ENCODE results near the gene CRTAC1. TPM values are rescaled to one million over a fixed set of nuclear protein-coding genes. Genes with fewer than 3 reads are reported as not detected.

CRTAC1 gene, protein sequence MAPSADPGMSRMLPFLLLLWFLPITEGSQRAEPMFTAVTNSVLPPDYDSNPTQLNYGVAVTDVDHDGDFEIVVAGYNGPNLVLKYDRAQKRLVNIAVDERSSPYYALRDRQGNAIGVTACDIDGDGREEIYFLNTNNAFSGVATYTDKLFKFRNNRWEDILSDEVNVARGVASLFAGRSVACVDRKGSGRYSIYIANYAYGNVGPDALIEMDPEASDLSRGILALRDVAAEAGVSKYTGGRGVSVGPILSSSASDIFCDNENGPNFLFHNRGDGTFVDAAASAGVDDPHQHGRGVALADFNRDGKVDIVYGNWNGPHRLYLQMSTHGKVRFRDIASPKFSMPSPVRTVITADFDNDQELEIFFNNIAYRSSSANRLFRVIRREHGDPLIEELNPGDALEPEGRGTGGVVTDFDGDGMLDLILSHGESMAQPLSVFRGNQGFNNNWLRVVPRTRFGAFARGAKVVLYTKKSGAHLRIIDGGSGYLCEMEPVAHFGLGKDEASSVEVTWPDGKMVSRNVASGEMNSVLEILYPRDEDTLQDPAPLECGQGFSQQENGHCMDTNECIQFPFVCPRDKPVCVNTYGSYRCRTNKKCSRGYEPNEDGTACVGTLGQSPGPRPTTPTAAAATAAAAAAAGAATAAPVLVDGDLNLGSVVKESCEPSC
- under 1 TPM in 3 of 7 donors, not detected in 4; 0.26 to 0.74 (median 0.35) TPM for total RNA-seq
- polyA plus RNA-seq: under 1 TPM in 2 of 3 donors, not detected in 1; 0.17 to 0.22 TPM
- long read RNA-seq, donor 1: 0 reads
- long read RNA-seq, donor 2: 0 reads

DNA sequence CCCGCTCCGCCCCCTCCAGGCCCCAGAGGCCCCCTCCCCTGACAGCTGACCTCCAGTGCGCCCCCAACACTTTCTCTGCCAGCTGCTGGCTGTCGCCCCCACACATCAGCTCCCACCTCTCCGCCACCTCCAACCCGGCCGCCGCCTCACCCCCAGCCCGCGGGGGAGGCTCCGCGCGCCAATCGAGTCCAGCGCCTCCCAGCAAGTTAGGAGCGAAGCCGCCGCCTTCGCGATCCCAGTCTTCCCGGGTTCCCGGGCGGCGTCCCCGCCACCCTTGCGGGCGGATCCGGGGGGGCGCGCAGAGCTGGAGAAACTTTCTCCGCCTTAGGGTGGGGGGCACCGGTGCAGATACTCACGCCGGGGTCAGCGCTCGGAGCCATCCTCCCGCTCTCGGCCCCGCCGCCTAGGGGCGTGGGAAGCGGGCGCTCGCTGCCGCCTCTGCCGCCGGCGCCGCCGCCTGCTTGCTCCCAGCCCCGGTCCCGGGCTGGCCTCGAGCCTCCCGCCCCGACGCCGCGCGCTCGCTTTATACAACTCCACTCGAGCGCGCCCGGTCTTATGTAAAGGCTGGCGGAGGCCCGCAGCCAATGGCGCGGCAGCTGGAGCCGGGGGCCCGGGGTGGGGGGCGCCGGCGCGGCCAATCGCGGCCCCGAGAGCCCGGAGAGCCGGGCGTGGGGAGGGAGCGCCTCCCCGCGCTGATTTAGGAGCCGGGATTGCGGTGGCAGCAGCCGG is at the start of gene CRTAC1:
CRTAC1 (minus strand) TSS at position 529 of the 729 bp plus-strand sequence; CDS start at position 380, 149 bp downstream.
- H3K9me3 ChIP-seq: no peaks in the 10 kb centered on the region
- peaks cover 7 to 23% (median 16%) of the 10 kb centered on the region in 6 donors for H3K4me1 ChIP-seq
- TF ChIP-seq, protein P1, sequence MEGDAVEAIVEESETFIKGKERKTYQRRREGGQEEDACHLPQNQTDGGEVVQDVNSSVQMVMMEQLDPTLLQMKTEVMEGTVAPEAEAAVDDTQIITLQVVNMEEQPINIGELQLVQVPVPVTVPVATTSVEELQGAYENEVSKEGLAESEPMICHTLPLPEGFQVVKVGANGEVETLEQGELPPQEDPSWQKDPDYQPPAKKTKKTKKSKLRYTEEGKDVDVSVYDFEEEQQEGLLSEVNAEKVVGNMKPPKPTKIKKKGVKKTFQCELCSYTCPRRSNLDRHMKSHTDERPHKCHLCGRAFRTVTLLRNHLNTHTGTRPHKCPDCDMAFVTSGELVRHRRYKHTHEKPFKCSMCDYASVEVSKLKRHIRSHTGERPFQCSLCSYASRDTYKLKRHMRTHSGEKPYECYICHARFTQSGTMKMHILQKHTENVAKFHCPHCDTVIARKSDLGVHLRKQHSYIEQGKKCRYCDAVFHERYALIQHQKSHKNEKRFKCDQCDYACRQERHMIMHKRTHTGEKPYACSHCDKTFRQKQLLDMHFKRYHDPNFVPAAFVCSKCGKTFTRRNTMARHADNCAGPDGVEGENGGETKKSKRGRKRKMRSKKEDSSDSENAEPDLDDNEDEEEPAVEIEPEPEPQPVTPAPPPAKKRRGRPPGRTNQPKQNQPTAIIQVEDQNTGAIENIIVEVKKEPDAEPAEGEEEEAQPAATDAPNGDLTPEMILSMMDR (IDR thresholded peaks at IDR 0.05 in 8 of 11, conservative IDR thresholded peaks at IDR 0.05 in 3 of 11): no peak
- TF ChIP-seq POLR2A (IDR thresholded peaks at IDR 0.05): no peak
- TF ChIP-seq POLR2AphosphoS5 (IDR thresholded peaks at IDR 0.05): no peak
- H3K4me3 ChIP-seq: peak within 1 kb of the TSS in 7 of 8 donors; percentile 16 to 60 (median 25)
- 2 to 6% (median 3%) methylated on average over 25 to 86 of the region's 86 CpGs for WGBS, 5 donors
- no peak for DNase-seq
- no peaks in the 10 kb centered on the region for H3K36me3 ChIP-seq
- H3K27me3 ChIP-seq (replicated peaks in 1 of 7): peaks cover 3 to 100% (median 59%) of the 10 kb centered on the region in 7 donors
- intact Hi-C loops (cut with DNase I; ENCODE audit: low total_unique reads): no loop called here
- H3K27ac ChIP-seq: no peak within 1 kb of the TSS

DNA sequence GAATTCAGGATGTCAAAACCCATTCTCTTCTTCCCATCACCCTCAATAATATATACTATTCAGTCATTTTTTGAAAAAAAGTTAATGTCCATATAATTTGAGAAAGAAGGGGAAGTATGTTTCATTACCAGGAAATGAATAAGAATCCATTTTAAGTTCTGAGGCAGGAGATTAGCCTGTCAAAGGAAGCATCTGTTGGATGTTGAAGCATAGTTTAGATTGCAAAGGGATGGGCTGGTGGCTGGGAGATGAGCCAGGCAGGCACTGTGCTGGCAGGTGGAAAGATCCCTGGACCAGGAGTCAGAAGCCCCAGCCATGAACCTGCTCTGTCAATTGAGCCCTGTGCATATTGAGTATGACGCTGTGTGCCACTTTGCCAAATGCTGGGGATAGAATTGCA is 48.4 kb upstream of the CRTAC1 start:
- no peak overlapping the region for H3K4me3 ChIP-seq
- H3K27ac ChIP-seq: no peak overlapping the region
- H3K36me3 ChIP-seq: no peaks in the 10 kb centered on the region
- H3K4me1 ChIP-seq: no peaks in the 10 kb centered on the region
- H3K27me3 ChIP-seq (replicated peaks in 1 of 7): peaks cover 0 to 21% (median 0%) of the 10 kb centered on the region in 7 donors
- WGBS, 5 donors: 84 to 100% (median 95%) methylated on average over 1 of the region's 1 CpG
- no peak for DNase-seq
- intact Hi-C loops (cut with DNase I; ENCODE audit: low total_unique reads): no loop called here
- H3K9me3 ChIP-seq: no peaks in the 10 kb centered on the region
- TF ChIP-seq POLR2A (IDR thresholded peaks at IDR 0.05) (no peak), POLR2AphosphoS5 (IDR thresholded peaks at IDR 0.05) (no peak)
- TF ChIP-seq, protein P1 (IDR thresholded peaks at IDR 0.05 in 8 of 11, conservative IDR thresholded peaks at IDR 0.05 in 3 of 11): no peak

DNA sequence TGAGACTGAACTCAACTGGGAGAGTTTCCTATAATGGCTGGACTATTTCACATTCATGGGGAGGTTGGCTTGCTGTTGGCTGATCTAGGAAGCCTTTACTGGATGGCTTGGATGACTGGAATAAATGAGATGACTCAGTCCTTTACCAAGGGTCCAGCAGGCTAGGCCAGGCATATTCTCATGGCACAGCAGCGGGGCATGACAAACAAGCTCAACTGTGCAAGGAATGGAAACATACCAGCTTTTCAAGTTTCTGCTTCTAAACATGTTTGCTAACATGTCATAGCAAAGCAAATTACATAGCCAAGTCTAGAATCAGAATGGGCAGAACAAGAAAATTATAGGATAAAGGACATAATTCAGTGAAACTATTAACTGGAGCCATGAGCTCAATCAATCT is 46.8 kb upstream of the CRTAC1 start:
- no peaks in the 10 kb centered on the region for H3K36me3 ChIP-seq
- H3K4me3 ChIP-seq: no peak overlapping the region
- DNase-seq: no peak
- H3K27ac ChIP-seq: no peak overlapping the region
- WGBS, 5 donors: 67 to 96% (median 84%) methylated on average over 1 of the region's 1 CpG
- no peaks in the 10 kb centered on the region for H3K9me3 ChIP-seq
- intact Hi-C loops (cut with DNase I; ENCODE audit: low total_unique reads): no loop called here
- no peaks in the 10 kb centered on the region for H3K4me1 ChIP-seq
- TF ChIP-seq POLR2AphosphoS5 (IDR thresholded peaks at IDR 0.05): no peak
- TF ChIP-seq, protein P1 (IDR thresholded peaks at IDR 0.05 in 8 of 11, conservative IDR thresholded peaks at IDR 0.05 in 3 of 11): no peak
- no peak for TF ChIP-seq POLR2A (IDR thresholded peaks at IDR 0.05)
- H3K27me3 ChIP-seq (replicated peaks in 1 of 7): peaks cover 0 to 32% (median 0%) of the 10 kb centered on the region in 7 donors

Data from spleen (tissue), 13 donors.